MM.1S (cell line): ENCODE data around the gene SOWAHD.

Experiments used
- DNase-seq: peaks from one replicate; pipeline ENCODE4 v3.0.0-alpha.2; 2015
- H2AFZ ChIP-seq: fragments of 300-600 bp; sonication (generic); 2 replicates; pipeline ENCODE4 v1.6.0; 2016; ENCODE audit warnings: antibody characterized with exemption, low read length
- H3F3A ChIP-seq: fragments of 300-600 bp; sonication (generic); 2 replicates; pipeline ENCODE4 v1.6.1; 2016; ENCODE audit warnings: mild to moderate bottlenecking, antibody characterized with exemption, low read length, moderate library complexity, mixed read lengths; ENCODE audit not compliant: insufficient read depth
- H3K27ac ChIP-seq: fragments of 300-600 bp; sonication (generic); 2 replicates; pipeline ENCODE4 v1.5.1; 2016; ENCODE audit warnings: mild to moderate bottlenecking, low read length
- H3K27me3 ChIP-seq: fragments of 300-600 bp; sonication (generic); replicated peaks from 2 replicates; pipeline ENCODE4 v1.6.0; 2016; ENCODE audit warnings: low read length; ENCODE audit not compliant: insufficient read depth
- H3K36me3 ChIP-seq: fragments of 300-600 bp; sonication (generic); replicated peaks from 2 replicates; pipeline ENCODE4 v1.6.1; 2016; ENCODE audit warnings: mild to moderate bottlenecking, low read length, mixed read lengths; ENCODE audit not compliant: insufficient read depth
- H3K4me1 ChIP-seq: fragments of 300-600 bp; sonication (generic); 2 replicates; pipeline ENCODE4 v1.6.1; 2016; ENCODE audit warnings: low read length, mixed read lengths
- H3K4me2 ChIP-seq: fragments of 300-600 bp; sonication (generic); 2 replicates; pipeline ENCODE4 v1.6.0; 2016; ENCODE audit warnings: low read depth, low read length
- H3K4me3 ChIP-seq: fragments of 300-600 bp; sonication (generic); 2 replicates; pipeline ENCODE4 v1.5.1; 2016; ENCODE audit warnings: low read length, mixed read lengths
- H3K79me2 ChIP-seq: fragments of 300-600 bp; sonication (generic); 2 replicates; pipeline ENCODE4 v1.6.1; 2016; ENCODE audit warnings: mixed run types, low read length, mixed read lengths
- H3K9ac ChIP-seq: fragments of 300-600 bp; sonication (generic); 2 replicates; pipeline ENCODE4 v1.6.1; 2016; ENCODE audit warnings: low read length, mixed read lengths
- H3K9me2 ChIP-seq: fragments of 300-600 bp; sonication (generic); replicated peaks from 2 replicates; pipeline ENCODE4 v1.6.1; 2016; ENCODE audit warnings: mild to moderate bottlenecking, low read length, mixed read lengths; ENCODE audit not compliant: insufficient read depth
- H3K9me3 ChIP-seq: fragments of 300-600 bp; sonication (generic); replicated peaks from 2 replicates; pipeline ENCODE4 v1.6.1; 2016; ENCODE audit warnings: mild to moderate bottlenecking, low read length, mixed read lengths; ENCODE audit not compliant: insufficient read depth
- H4K20me1 ChIP-seq: fragments of 300-600 bp; sonication (generic); 2 replicates; pipeline ENCODE4 v1.6.1; 2016; ENCODE audit warnings: mild to moderate bottlenecking, low read length, moderate library complexity, mixed read lengths; ENCODE audit not compliant: insufficient read depth
- EZH2 ChIP-seq: fragments of 300-600 bp; sonication (generic); optimal IDR thresholded peaks from 2 replicates; pipeline ENCODE3; 2017; ENCODE audit warnings: low read depth, mild to moderate bottlenecking, antibody characterized with exemption, low read length, mixed read lengths
- EZH2phosphoT487 ChIP-seq: fragments of 300-600 bp; sonication (generic); IDR thresholded peaks from 2 replicates; pipeline ENCODE4 v1.6.1; 2018; ENCODE audit warnings: antibody characterized with exemption, low read length
- TF ChIP-seq, protein P1 (sequence below): fragments of 300-600 bp; sonication (generic); IDR thresholded peaks from 2 replicates; pipeline ENCODE4 v1.5.1; 2016; ENCODE audit warnings: antibody characterized with exemption, low read length, mixed read lengths

The SOWAHD gene

DNA sequence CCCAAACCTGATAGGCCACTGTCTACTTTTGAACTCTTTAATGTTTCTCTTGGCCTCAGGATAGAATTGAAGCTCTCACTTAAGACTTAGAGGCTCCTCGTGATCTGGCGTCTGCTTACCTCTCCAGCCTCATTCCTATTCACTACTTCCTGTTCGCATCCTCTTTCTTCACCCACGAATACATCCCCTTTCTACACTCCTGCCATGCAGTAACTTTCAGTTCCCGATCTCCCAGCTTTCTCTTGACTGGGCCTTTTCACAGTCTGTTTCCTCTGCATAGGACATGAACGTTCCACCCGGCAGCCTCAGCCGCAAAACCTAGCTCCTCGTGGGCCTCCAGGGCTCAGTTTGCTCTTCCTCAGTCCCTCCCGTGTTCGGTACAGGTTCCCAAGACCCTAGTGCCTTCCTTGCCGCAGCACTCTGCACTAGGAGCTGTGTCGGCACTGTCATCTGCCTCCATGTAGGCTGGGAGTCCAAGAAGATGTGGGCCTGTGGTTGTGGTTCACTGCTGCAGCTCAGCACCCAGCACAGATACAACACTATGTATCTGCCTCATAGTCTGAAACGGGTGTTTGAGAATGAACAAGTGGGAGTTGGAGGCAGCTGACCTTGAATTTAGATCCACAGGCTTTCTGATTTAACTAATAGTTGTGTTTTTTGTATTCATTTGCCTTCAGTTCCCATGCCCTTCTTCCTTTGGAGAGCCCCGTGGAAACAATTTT is 17.3 kb downstream of the SOWAHD start:
- Histone ChIP-seq H3K27me3 (no peaks in the 10 kb centered on the region), H2AFZ (peak overlapping the region; percentile 38; the same call in 1 of the 2 replicates), H3K4me3 (no peak overlapping the region), H3K27ac (no peak overlapping the region), H3K79me2 (no peaks in the 10 kb centered on the region), H3F3A (0 out of 2 replicates have a peak, but pooled peaks cover 7% of the 10 kb centered on the region), H3K4me2 (no peak overlapping the region), H3K36me3 (no peaks in the 10 kb centered on the region), H4K20me1 (no peaks in the 10 kb centered on the region), H3K9me3 (no peaks in the 10 kb centered on the region), H3K4me1 (no peaks in the 10 kb centered on the region), H3K9ac (no peak overlapping the region), H3K9me2 (no peaks in the 10 kb centered on the region)
- DNase-seq = no peak
- no peak for TF ChIP-seq EZH2phosphoT487
- no peak for TF ChIP-seq EZH2
- TF ChIP-seq, protein P1, sequence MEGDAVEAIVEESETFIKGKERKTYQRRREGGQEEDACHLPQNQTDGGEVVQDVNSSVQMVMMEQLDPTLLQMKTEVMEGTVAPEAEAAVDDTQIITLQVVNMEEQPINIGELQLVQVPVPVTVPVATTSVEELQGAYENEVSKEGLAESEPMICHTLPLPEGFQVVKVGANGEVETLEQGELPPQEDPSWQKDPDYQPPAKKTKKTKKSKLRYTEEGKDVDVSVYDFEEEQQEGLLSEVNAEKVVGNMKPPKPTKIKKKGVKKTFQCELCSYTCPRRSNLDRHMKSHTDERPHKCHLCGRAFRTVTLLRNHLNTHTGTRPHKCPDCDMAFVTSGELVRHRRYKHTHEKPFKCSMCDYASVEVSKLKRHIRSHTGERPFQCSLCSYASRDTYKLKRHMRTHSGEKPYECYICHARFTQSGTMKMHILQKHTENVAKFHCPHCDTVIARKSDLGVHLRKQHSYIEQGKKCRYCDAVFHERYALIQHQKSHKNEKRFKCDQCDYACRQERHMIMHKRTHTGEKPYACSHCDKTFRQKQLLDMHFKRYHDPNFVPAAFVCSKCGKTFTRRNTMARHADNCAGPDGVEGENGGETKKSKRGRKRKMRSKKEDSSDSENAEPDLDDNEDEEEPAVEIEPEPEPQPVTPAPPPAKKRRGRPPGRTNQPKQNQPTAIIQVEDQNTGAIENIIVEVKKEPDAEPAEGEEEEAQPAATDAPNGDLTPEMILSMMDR = no peak

DNA sequence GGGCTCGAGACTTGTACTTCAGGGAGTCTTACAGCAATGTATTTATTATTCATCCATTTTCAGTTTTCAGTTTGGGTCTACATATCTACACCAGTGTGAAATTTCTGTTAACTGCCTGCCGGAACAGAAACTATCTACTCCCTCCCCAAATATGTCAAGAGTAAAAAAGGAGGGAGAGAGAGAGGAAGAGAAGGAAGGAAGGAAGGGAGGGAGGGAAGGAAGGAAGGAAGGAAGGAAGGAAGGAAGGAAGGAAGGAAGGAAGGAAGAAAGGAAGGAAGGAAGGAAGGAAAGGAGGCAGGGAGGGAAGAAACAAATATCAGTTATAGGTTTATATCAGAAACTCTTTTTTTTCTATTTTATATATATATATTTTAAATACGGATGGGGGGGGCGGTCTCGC is 20.4 kb downstream of the SOWAHD start:
- Histone ChIP-seq H3K4me2 (no peak overlapping the region), H3K9me3 (no peaks in the 10 kb centered on the region), H4K20me1 (no peaks in the 10 kb centered on the region), H3K9ac (no peak overlapping the region), H3F3A (0 out of 2 replicates have a peak, but pooled peaks cover 12% of the 10 kb centered on the region), H3K36me3 (no peaks in the 10 kb centered on the region), H3K27ac (no peak overlapping the region), H3K4me3 (no peak overlapping the region), H2AFZ (no peak overlapping the region), H3K27me3 (no peaks in the 10 kb centered on the region), H3K4me1 (no peaks in the 10 kb centered on the region), H3K79me2 (peaks cover 4% of the 10 kb centered on the region; the same call in 1 of the 2 replicates), H3K9me2 (no peaks in the 10 kb centered on the region)
- DNase-seq = no peak
- TF ChIP-seq EZH2 = no peak
- TF ChIP-seq EZH2phosphoT487 = no peak
- TF ChIP-seq, protein P1 = no peak

DNA sequence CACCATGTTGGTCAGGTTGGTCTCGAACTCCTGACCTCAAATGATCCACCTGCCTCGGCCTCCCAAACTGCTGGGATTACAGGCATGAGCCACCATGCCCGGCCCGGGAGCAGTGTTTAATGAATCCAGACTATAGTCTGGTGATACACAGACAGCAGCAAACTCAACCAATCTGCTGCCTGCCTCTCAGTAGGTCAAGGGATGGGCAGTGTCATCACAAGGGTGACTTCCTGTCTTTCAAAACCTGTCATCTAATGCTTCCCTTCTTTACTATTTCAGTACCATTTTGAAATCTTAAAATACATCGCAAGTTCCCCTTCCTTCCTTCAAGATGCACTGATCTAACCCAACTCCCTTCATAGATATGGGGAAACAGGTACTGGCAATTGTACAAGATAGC is 24.6 kb downstream of the SOWAHD start:
- H3K4me1 ChIP-seq = no peaks in the 10 kb centered on the region
- H2AFZ ChIP-seq = no peak overlapping the region
- DNase-seq = no peak
- H3K9me3 ChIP-seq = no peaks in the 10 kb centered on the region
- no peak overlapping the region for H3K4me3 ChIP-seq
- H3K79me2 ChIP-seq = peaks cover 37% of the 10 kb centered on the region
- no peaks in the 10 kb centered on the region for H3K9me2 ChIP-seq
- no peak overlapping the region for H3K4me2 ChIP-seq
- H4K20me1 ChIP-seq = peaks cover 17% of the 10 kb centered on the region
- H3F3A ChIP-seq = peaks cover 31% of the 10 kb centered on the region
- H3K36me3 ChIP-seq = peaks cover 4% of the 10 kb centered on the region; the same call in 1 of the 2 replicates
- H3K27ac ChIP-seq = no peak overlapping the region
- H3K27me3 ChIP-seq = no peaks in the 10 kb centered on the region
- H3K9ac ChIP-seq = no peak overlapping the region
- TF ChIP-seq, protein P1 = no peak
- TF ChIP-seq EZH2 (no peak), EZH2phosphoT487 (no peak)
